H9 (cell line): ENCODE results near the gene MAOA. TPM values are rescaled to one million over a fixed set of nuclear protein-coding genes. Genes with fewer than 3 reads are reported as not detected.

Experiments
- DNase-seq: peaks from one replicate; pipeline ENCODE4 v3.0.0-alpha.2; 2017
- H2AFZ ChIP-seq: one replicate; pipeline ENCODE4 v1.6.1; 2013; ENCODE audit warnings: mild to moderate bottlenecking, low read length, control low read depth, moderate library complexity
- H2AK5ac ChIP-seq: 2 replicates; pipeline ENCODE4 v1.6.1; 2013; ENCODE audit warnings: low read length, control low read depth, mixed read lengths; ENCODE audit not compliant: insufficient read length
- H2BK120ac ChIP-seq: one replicate; pipeline ENCODE4 v1.6.1; 2013; ENCODE audit warnings: low read depth, mild to moderate bottlenecking, low read length, control low read depth, inconsistent platforms; ENCODE audit not compliant: poor library complexity, severe bottlenecking
- H2BK12ac ChIP-seq: 2 replicates; pipeline ENCODE4 v1.6.1; 2013; ENCODE audit warnings: low read length, control low read depth, mixed read lengths, low read depth; ENCODE audit not compliant: insufficient read length
- H2BK15ac ChIP-seq: 2 replicates; pipeline ENCODE4 v1.6.1; 2013; ENCODE audit warnings: low read depth, low read length, control low read depth
- H2BK20ac ChIP-seq: one replicate; pipeline ENCODE4 v1.6.1; 2013; ENCODE audit warnings: low read depth, mild to moderate bottlenecking, low read length, control low read depth, inconsistent platforms; ENCODE audit not compliant: poor library complexity, severe bottlenecking
- H2BK5ac ChIP-seq: 2 replicates; pipeline ENCODE4 v1.6.1; 2013; ENCODE audit warnings: low read length, control low read depth, mixed read lengths; ENCODE audit not compliant: insufficient read length
- H3K14ac ChIP-seq: 2 replicates; pipeline ENCODE4 v1.6.1; 2013; ENCODE audit warnings: low read length, control low read depth; ENCODE audit not compliant: insufficient read depth
- H3K18ac ChIP-seq: 2 replicates; pipeline ENCODE4 v1.6.1; 2013; ENCODE audit warnings: low read depth, mild to moderate bottlenecking, mixed read lengths, low read length, control low read depth; ENCODE audit not compliant: insufficient read length
- H3K23ac ChIP-seq: 2 replicates; pipeline ENCODE4 v1.6.1; 2013; ENCODE audit warnings: low read length, control low read depth, mixed read lengths, low read depth; ENCODE audit not compliant: insufficient read length
- H3K23me2 ChIP-seq: 2 replicates; pipeline ENCODE4 v1.6.1; 2013; ENCODE audit warnings: low read depth, mild to moderate bottlenecking, mixed read lengths, low read length, control low read depth; ENCODE audit not compliant: insufficient read length, poor library complexity, severe bottlenecking
- H3K27ac ChIP-seq: 2 replicates; pipeline ENCODE4 v1.5.1; 2013; ENCODE audit warnings: low read length, control low read depth, mixed read lengths, low read depth; ENCODE audit not compliant: insufficient read length
- H3K27me3 ChIP-seq: 2 replicates; pipeline ENCODE4 v1.6.1; 2013; ENCODE audit warnings: low read length, control low read depth, inconsistent platforms; ENCODE audit not compliant: insufficient read depth
- H3K4ac ChIP-seq: 2 replicates; pipeline ENCODE4 v1.6.1; 2013; ENCODE audit warnings: low read depth, mild to moderate bottlenecking, control low read depth, inconsistent platforms, low read length, moderate library complexity
- H3K4me1 ChIP-seq: 2 replicates; pipeline ENCODE4 v1.6.1; 2013; ENCODE audit warnings: low read length, control low read depth, inconsistent platforms; ENCODE audit not compliant: insufficient read depth
- H3K4me2 ChIP-seq: 2 replicates; pipeline ENCODE4 v1.6.1; 2013; ENCODE audit warnings: low read length, control low read depth, mixed read lengths; ENCODE audit not compliant: insufficient read length, insufficient read depth
- H3K56ac ChIP-seq: 2 replicates; pipeline ENCODE4 v1.6.1; 2013; ENCODE audit warnings: low read depth, mild to moderate bottlenecking, mixed read lengths, low read length, control low read depth; ENCODE audit not compliant: insufficient read length
- H3K79me1 ChIP-seq: 2 replicates; pipeline ENCODE4 v1.6.1; 2013; ENCODE audit warnings: low read depth, mild to moderate bottlenecking, moderate library complexity, low read length, control low read depth, inconsistent platforms; ENCODE audit not compliant: insufficient read depth, poor library complexity, severe bottlenecking
- H3K79me2 ChIP-seq: 2 replicates; pipeline ENCODE4 v1.6.1; 2013; ENCODE audit warnings: low read length, control low read depth, inconsistent platforms; ENCODE audit not compliant: insufficient read depth
- H3K9ac ChIP-seq: 2 replicates; pipeline ENCODE4 v1.6.1; 2013; ENCODE audit warnings: low read length, control low read depth, mixed read lengths; ENCODE audit not compliant: insufficient read length; ENCODE audit errors: extremely low read depth
- H3K9me3 ChIP-seq: one replicate; pipeline ENCODE4 v1.6.1; 2013; ENCODE audit warnings: low read depth, low read length, inconsistent platforms; ENCODE audit not compliant: control insufficient read depth
- H3T11ph ChIP-seq: one replicate; pipeline ENCODE4 v1.6.1; 2013; ENCODE audit warnings: mild to moderate bottlenecking, low read length, control low read depth, inconsistent platforms
- H4K20me1 ChIP-seq: one replicate; pipeline ENCODE4 v1.6.1; 2013; ENCODE audit not compliant: control insufficient read depth, insufficient read length, insufficient read depth
- H4K5ac ChIP-seq: 2 replicates; pipeline ENCODE4 v1.6.1; 2013; ENCODE audit warnings: low read depth, mild to moderate bottlenecking, mixed read lengths, low read length, control low read depth; ENCODE audit not compliant: insufficient read length
- H4K8ac ChIP-seq: replicated peaks from 2 replicates; pipeline ENCODE4 v1.6.1; 2013; ENCODE audit warnings: low read length, control low read depth, mixed read lengths, low read depth; ENCODE audit not compliant: insufficient read length
- H4K91ac ChIP-seq: 2 replicates; pipeline ENCODE4 v1.6.1; 2013; ENCODE audit warnings: low read depth, mild to moderate bottlenecking, moderate library complexity, mixed read lengths, low read length, control low read depth; ENCODE audit not compliant: insufficient read length
- H3K27ac Mint-ChIP-seq, 3 experiments: 2 replicates in 2 of 3; 3 replicates in 1 of 3; pipeline ENCODE4 v1.8.0; 2020 to 2021; ENCODE audit warnings: mixed read lengths in 3 of 3, mild to moderate bottlenecking in 1 of 3, moderate library complexity in 1 of 3
- H3K27me3 Mint-ChIP-seq: 2 replicates; pipeline ENCODE4 v1.8.0; 2021; ENCODE audit warnings: low read depth, mild to moderate bottlenecking, moderate library complexity, mixed read lengths
- H3K36me3 Mint-ChIP-seq, 3 experiments: 2 replicates in 2 of 3; 3 replicates in 1 of 3; pipeline ENCODE4 v1.8.0; 2020 to 2021; ENCODE audit warnings: low read depth in 3 of 3, mixed read lengths in 3 of 3; ENCODE audit not compliant: insufficient read depth in 1 of 3
- H3K4me1 Mint-ChIP-seq, 2 experiments: 2 replicates each; pipeline ENCODE4 v1.8.0; 2020; ENCODE audit warnings: mixed read lengths in 2 of 2
- H3K4me3 Mint-ChIP-seq, 2 experiments: 2 replicates in 1 of 2; 3 replicates in 1 of 2; pipeline ENCODE4 v1.8.0; 2020 to 2021; ENCODE audit warnings: mild to moderate bottlenecking in 2 of 2, mixed read lengths in 2 of 2, moderate library complexity in 1 of 2
- H3K9me3 Mint-ChIP-seq, 2 experiments: 2 replicates in 1 of 2; 3 replicates in 1 of 2; pipeline ENCODE4 v1.8.0; 2020; ENCODE audit warnings: mild to moderate bottlenecking in 2 of 2, mixed read lengths in 2 of 2, moderate library complexity in 1 of 2
- CTCF ChIP-seq: fragments of 200-600 bp; sonication (generic); conservative IDR thresholded peaks from 3 replicates; pipeline ENCODE4 v1.8.0; 2021; ENCODE audit warnings: antibody characterized with exemption, mild to moderate bottlenecking
- WGBS: extraction: QIAGEN DNeasy Blood & Tissue Kit; methylation state at CpG from one replicate; pipeline ENCODE4 v1.1.7; 2013; ENCODE audit warnings: missing lambda C conversion rate, low lambda C conversion rate, mixed read lengths; ENCODE audit not compliant: insufficient read length; ENCODE audit errors: extremely low coverage; 5-methylcytosine and 5-hydroxymethylcytosine counted together
- total RNA-seq: library from RNA; stranded (reverse); gene quantifications from 2 replicates; pipeline ENCODE4 v1.2.1, GENCODE V29; 2021

Gene MAOA
- total RNA-seq, 1 experiment from 2014 or later, result 0.28 TPM

- no peaks in the 10 kb centered on the region for H3K4me1 Mint-ChIP-seq
- no peaks in the 10 kb centered on the region for H4K20me1 ChIP-seq
- no peaks in the 10 kb centered on the region for H3K79me2 ChIP-seq
- H3K9me3 Mint-ChIP-seq, result peaks cover 45 to 81% of the 10 kb centered on the region in 2 experiments
- H2AFZ ChIP-seq, result no peak overlapping the region
- WGBS, result no CpG with 5 or more reads among the region's 3 CpGs
- H3K14ac ChIP-seq, result no peak overlapping the region
- DNase-seq, result no peak
- H2BK5ac ChIP-seq, result no peak overlapping the region
- H3K4ac ChIP-seq, result no peak overlapping the region
- no peaks in the 10 kb centered on the region for H3K79me1 ChIP-seq
- TF ChIP-seq CTCF, result no peak
- no peak overlapping the region for H3T11ph ChIP-seq
- H3K36me3 Mint-ChIP-seq, result peaks cover 0 to 5% (median 0%) of the 10 kb centered on the region in 3 experiments; a peak in 2 of 7 replicates
- no peak overlapping the region for H4K5ac ChIP-seq
- no peaks in the 10 kb centered on the region for H3K9me3 ChIP-seq
- no peak overlapping the region for H4K8ac ChIP-seq
- no peaks in the 10 kb centered on the region for H3K23me2 ChIP-seq
- no peak overlapping the region for H3K4me3 Mint-ChIP-seq
- H2BK20ac ChIP-seq, result no peak overlapping the region
- no peak overlapping the region for H3K27ac ChIP-seq
- H3K56ac ChIP-seq, result no peak overlapping the region
- H3K4me2 ChIP-seq, result no peak overlapping the region
- H3K27me3 Mint-ChIP-seq, result no peaks in the 10 kb centered on the region; the same call in 1 of the 2 replicates
- no peak overlapping the region for H2BK120ac ChIP-seq
- H2AK5ac ChIP-seq, result no peak overlapping the region
- H3K27ac Mint-ChIP-seq, result no peak overlapping the region
- no peak overlapping the region for H3K23ac ChIP-seq
- H3K18ac ChIP-seq, result no peak overlapping the region
- no peaks in the 10 kb centered on the region for H3K27me3 ChIP-seq
- no peak overlapping the region for H2BK12ac ChIP-seq
- no peaks in the 10 kb centered on the region for H3K4me1 ChIP-seq
- no peak overlapping the region for H3K9ac ChIP-seq
- no peak overlapping the region for H2BK15ac ChIP-seq
- H4K91ac ChIP-seq, result no peak overlapping the region
Measured at GRCh38 chrX:43753637-43754036, 97.5 kb downstream of the MAOA start.
